ENCODE results near the gene DGUOK. TPM values are rescaled to one million over a fixed set of nuclear protein-coding genes. Genes with fewer than 3 reads are reported as not detected.

DGUOK gene
- total and polyA plus RNA-seq, 7 donors, result 31.6 to 132 (median 48.1) TPM

DNA sequence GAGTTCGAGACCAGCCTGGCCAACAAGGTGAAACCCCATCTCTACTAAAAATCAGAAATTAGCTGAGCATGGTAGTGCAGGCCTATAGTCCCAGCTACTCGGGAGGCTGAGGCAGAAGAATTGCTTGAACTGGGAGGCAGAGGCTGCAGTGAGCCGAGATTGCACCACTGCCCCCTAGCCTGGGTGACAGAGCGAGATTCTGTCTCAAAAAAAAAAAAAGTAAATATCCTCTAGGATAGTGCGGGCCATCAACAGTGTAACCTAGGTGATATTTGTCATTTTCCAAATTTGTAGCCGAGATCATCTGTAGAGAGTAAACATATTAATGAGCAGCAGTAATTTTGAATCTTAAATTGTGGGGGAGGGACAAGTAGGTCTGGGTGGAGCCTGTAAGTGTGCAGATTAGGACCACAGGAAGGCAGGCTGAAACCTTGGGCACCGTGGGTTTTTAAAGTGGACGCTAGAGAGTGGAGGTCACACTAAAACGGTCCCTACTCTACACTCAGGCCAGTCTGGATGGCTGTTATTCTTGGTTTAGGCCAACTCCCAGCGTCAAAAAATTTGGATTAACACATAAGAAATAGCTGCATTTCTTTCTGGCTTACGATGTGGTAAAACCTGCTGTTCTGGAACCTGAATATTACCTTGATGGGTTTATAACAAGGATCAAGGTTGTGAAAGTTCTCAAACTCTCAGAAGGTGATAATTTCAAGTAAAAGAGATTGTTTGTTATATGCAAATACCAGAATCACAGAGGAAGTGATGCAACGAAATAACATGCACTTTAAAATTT is 35.3 kb downstream of the DGUOK start:
- H3K27ac ChIP-seq, result no peak overlapping the region
- no peaks in the 10 kb centered on the region for H3K4me1 ChIP-seq
- intact Hi-C loops (cut with DNase I), result no loop called here
- H3K4me3 ChIP-seq, result no peak overlapping the region
- DNase-seq, result no peak
- TF ChIP-seq, protein P1, sequence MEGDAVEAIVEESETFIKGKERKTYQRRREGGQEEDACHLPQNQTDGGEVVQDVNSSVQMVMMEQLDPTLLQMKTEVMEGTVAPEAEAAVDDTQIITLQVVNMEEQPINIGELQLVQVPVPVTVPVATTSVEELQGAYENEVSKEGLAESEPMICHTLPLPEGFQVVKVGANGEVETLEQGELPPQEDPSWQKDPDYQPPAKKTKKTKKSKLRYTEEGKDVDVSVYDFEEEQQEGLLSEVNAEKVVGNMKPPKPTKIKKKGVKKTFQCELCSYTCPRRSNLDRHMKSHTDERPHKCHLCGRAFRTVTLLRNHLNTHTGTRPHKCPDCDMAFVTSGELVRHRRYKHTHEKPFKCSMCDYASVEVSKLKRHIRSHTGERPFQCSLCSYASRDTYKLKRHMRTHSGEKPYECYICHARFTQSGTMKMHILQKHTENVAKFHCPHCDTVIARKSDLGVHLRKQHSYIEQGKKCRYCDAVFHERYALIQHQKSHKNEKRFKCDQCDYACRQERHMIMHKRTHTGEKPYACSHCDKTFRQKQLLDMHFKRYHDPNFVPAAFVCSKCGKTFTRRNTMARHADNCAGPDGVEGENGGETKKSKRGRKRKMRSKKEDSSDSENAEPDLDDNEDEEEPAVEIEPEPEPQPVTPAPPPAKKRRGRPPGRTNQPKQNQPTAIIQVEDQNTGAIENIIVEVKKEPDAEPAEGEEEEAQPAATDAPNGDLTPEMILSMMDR (IDR thresholded peaks at IDR 0.05), result no peak
- TF ChIP-seq POLR2A (IDR thresholded peaks at IDR 0.05) (no peak), POLR2AphosphoS5 (IDR thresholded peaks at IDR 0.05) (no peak), EP300 (IDR thresholded peaks at IDR 0.05) (no peak)
- no peaks in the 10 kb centered on the region for H3K27me3 ChIP-seq
- peaks cover 13 to 30% (median 18%) of the 10 kb centered on the region in 4 donors for H3K36me3 ChIP-seq
- WGBS, 2 donors, result 85 to 89% methylated on average over 12 of the region's 12 CpGs
- no peaks in the 10 kb centered on the region for H3K9me3 ChIP-seq

DNA sequence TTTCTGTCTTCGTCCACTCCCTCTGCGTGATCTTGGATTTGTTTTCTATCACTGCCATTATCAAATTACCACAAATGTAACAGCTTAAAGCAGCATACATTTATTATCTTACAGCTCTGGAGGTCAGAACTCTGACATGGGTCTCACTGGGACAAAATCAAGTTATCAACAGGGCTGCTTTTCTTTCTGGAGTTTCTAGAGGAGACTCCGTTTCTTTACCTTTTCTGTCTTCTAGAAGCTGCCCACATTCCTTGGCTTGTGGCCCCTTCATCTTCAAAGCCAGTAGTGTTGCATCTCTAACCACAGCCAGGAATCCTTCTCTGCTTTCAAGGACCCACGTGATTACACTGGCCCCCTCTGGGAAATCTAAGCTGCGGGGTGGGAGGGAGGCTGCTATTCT is 36.1 kb downstream of the DGUOK start:
- H3K4me1 ChIP-seq, result no peaks in the 10 kb centered on the region
- H3K36me3 ChIP-seq, result peaks cover 10 to 22% (median 14%) of the 10 kb centered on the region in 4 donors
- intact Hi-C loops (cut with DNase I), result no loop called here
- H3K27me3 ChIP-seq, result no peaks in the 10 kb centered on the region
- no peak overlapping the region for H3K4me3 ChIP-seq
- TF ChIP-seq POLR2AphosphoS5 (IDR thresholded peaks at IDR 0.05) (no peak), POLR2A (IDR thresholded peaks at IDR 0.05) (no peak), EP300 (IDR thresholded peaks at IDR 0.05) (no peak)
- TF ChIP-seq, protein P1 (IDR thresholded peaks at IDR 0.05), result no peak
- no peak overlapping the region for H3K27ac ChIP-seq
- no peak for DNase-seq
- WGBS, 2 donors, result 74 to 91% methylated on average over 5 of the region's 5 CpGs
- no peaks in the 10 kb centered on the region for H3K9me3 ChIP-seq

DNA sequence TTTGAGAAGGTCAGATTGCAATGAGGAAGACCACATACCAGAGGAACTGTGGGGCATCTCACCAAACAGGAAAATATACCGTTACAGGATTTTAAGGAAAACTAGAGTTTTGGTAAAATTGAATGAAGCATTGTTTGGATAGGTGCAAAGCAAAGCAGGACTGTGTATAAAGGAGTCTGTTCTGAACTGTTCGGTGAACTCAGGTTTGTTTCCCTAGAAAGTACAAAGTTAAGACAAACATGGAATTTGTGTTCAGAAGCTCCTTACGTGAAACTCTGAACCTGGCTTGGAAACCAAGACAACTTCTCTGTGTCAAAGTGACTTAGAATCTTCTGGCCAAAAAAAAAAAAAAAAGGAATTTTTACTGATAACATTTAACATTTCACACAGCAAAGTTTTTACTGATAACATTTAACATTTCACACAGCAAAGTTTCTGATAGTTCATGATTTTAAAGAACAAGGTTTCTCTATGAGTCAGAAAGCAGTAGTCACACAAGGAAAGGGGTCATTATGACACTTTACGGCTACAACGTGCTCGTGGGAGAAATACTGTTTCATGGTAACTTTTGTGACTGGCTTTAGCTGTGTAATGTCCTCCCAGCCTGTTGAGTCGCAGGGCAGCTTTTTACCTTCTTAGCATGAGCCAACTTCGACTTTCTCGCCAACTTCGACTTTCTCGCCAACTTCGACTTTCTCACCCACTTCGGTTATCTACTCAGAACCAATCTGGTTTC is 36.9 kb downstream of the DGUOK start:
- no peaks in the 10 kb centered on the region for H3K9me3 ChIP-seq
- TF ChIP-seq POLR2A (IDR thresholded peaks at IDR 0.05), result no peak
- TF ChIP-seq, protein P1 (IDR thresholded peaks at IDR 0.05), result no peak
- no peak for TF ChIP-seq POLR2AphosphoS5 (IDR thresholded peaks at IDR 0.05)
- no peak for TF ChIP-seq EP300 (IDR thresholded peaks at IDR 0.05)
- H3K4me3 ChIP-seq, result no peak overlapping the region
- no peak for DNase-seq
- WGBS, 2 donors, result 76 to 88% methylated on average over 13 of the region's 13 CpGs
- no peaks in the 10 kb centered on the region for H3K27me3 ChIP-seq
- no peaks in the 10 kb centered on the region for H3K4me1 ChIP-seq
- no peak overlapping the region for H3K27ac ChIP-seq
- peaks cover 5 to 15% (median 9%) of the 10 kb centered on the region in 4 donors for H3K36me3 ChIP-seq
- intact Hi-C loops (cut with DNase I), result no loop called here

DNA sequence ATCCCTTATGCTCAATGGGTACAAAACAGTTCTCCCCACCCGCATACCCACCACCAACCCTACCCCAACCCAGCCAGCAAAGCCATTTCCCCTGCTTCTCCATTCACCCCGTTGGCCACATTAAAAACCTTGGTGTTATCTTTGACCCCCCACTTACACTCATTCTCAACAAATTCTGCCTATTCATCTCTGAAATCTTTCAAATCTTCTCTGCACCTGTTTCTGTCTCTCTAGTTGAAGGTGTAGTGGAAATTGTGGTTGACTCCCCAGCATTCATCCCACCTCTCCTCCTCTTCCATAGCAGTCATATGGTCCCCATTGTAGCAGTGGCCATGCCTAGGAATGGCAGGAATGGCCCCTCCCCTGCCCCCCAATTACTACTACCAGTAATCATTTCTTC is 37.5 kb downstream of the DGUOK start:
- no peaks in the 10 kb centered on the region for H3K27me3 ChIP-seq
- no peaks in the 10 kb centered on the region for H3K4me1 ChIP-seq
- WGBS, 2 donors, result 79 to 89% methylated on average over 2 of the region's 2 CpGs
- no peaks in the 10 kb centered on the region for H3K9me3 ChIP-seq
- intact Hi-C loops (cut with DNase I), result no loop called here
- no peak overlapping the region for H3K4me3 ChIP-seq
- H3K27ac ChIP-seq, result no peak overlapping the region
- no peak for DNase-seq
- peaks cover 0 to 8% (median 5%) of the 10 kb centered on the region in 4 donors for H3K36me3 ChIP-seq
- TF ChIP-seq POLR2AphosphoS5 (IDR thresholded peaks at IDR 0.05) (no peak), POLR2A (IDR thresholded peaks at IDR 0.05) (no peak), EP300 (IDR thresholded peaks at IDR 0.05) (no peak)
- TF ChIP-seq, protein P1 (IDR thresholded peaks at IDR 0.05), result no peak

Data from sigmoid colon (tissue), 7 donors.